Heart left ventricle (tissue), 16 donors: ENCODE data around the gene MYOF. TPM values are rescaled to one million over a fixed set of nuclear protein-coding genes. Genes with fewer than 3 reads are reported as not detected.
A peak's percentile ranks its signal among the peaks of the same experiment; 100 is the strongest.

ENCODE experiments used
- ATAC-seq, 4 donors: fragments of 200-7000 bp; cut with Tn5 transposase; one replicate each; pipeline ENCODE4 v1.9.1; 2020 to 2022; ENCODE audit warnings: moderate library complexity in 4 of 4, mild to moderate bottlenecking in 3 of 4, moderate number of reproducible peaks in 1 of 4
- DNase-seq, 5 donors: peaks; one replicate each; pipeline ENCODE4 v3.0.0-alpha.2; 2020
- H3K27ac ChIP-seq, 12 donors: fragments of 200-600 bp; sonication (generic) in 4 of 12; one replicate each; pipeline versions ENCODE4 v1.5.0 to v1.8.0; 2016 to 2022; ENCODE audit warnings: mild to moderate bottlenecking in 2 of 12
- H3K27me3 ChIP-seq, 9 donors: fragments of 200-600 bp; sonication (generic) in 2 of 9; one replicate each; pipeline versions ENCODE4 v1.5.1 to v1.8.0; 2016 to 2022; ENCODE audit warnings: mild to moderate bottlenecking in 3 of 9
- H3K36me3 ChIP-seq, 9 donors: fragments of 200-600 bp; sonication (generic) in 2 of 9; one replicate each; pipeline versions ENCODE4 v1.5.0 to v1.8.0; 2018 to 2022; ENCODE audit warnings: mild to moderate bottlenecking in 2 of 9
- H3K4me1 ChIP-seq, 12 donors: fragments of 200-600 bp; sonication (generic) in 4 of 12; one replicate each; pipeline versions ENCODE4 v1.5.0 to v1.8.0; 2016 to 2022; ENCODE audit warnings: mild to moderate bottlenecking in 3 of 12
- H3K4me3 ChIP-seq, 12 donors: fragments of 200-600 bp; sonication (generic) in 4 of 12; one replicate each; pipeline versions ENCODE4 v1.5.0 to v1.8.0; 2017 to 2022; ENCODE audit warnings: mild to moderate bottlenecking in 9 of 12, moderate library complexity in 4 of 12
- H3K9me3 ChIP-seq, 12 donors: fragments of 200-600 bp; sonication (generic) in 4 of 12; one replicate each; pipeline versions ENCODE4 v1.5.0 to v1.8.0; 2016 to 2022; ENCODE audit warnings: mild to moderate bottlenecking in 1 of 12
- POLR2A ChIP-seq, 2 donors: fragments of 450-650 bp; IDR thresholded peaks; one replicate each; pipeline ENCODE4 v1.6.1; 2017; ENCODE audit warnings: antibody characterized with exemption in 2 of 2, mild to moderate bottlenecking in 2 of 2, moderate library complexity in 2 of 2
- WGBS, 4 donors: extraction: QIAGEN DNeasy Blood & Tissue Kit in 2 of 4; methylation state at CpG; one replicate each; pipeline versions ENCODE4 v1.1.5 to v1.1.7; 2013 to 2018; 5-methylcytosine and 5-hydroxymethylcytosine counted together
- intact Hi-C, 10 donors: fragments of 100-400 bp; cut with DNase I; formaldehyde crosslinking; loops; one replicate each; pipeline versions ENCODE4 v1.11.1 to v1.14.2; 2022
- polyA plus RNA-seq, 2 donors: library from polyadenylated mRNA; stranded (reverse); fragments of 200-250 nt; gene quantifications; one replicate each; pipeline ENCODE4 v1.2.3, GENCODE V29; 2013
- total RNA-seq, 9 donors: library from RNA; depleted of rRNA in 2 of 9; stranded (reverse); fragments of >200 nt in 2 of 9; fragmentation: NEBNext Ultra II Directional in 3 of 9; extraction: Animal tissue kit (Norgen Biotek cat#: 25700) in 3 of 9; gene quantifications; one replicate each; pipeline versions ENCODE4 v1.1.0 to v1.2.4, GENCODE V29; 2016 to 2023
- TF ChIP-seq, protein P1 (sequence below), 12 donors: fragments of 200-600 bp; sonication (generic) in 4 of 12; IDR thresholded peaks; one replicate each; pipeline versions ENCODE4 v1.5.0 to v1.8.0; 2018 to 2022; ENCODE audit warnings: antibody characterized with exemption in 12 of 12, mild to moderate bottlenecking in 5 of 12
- donor health status: ischemic (EF 13 %, LVEDD 7.1; RV severe dilation, severe dysfunction).
- donor health status: healthy with polysubstance abuse.
- donor health status: DM: no; HTN: yes; CAD: no.
- donor health status: DM: no; HTN: no; CAD: no.
- donor health status: ischemic (EF 25% LVEDD 6.9; RV normal size, moderate dysfunction).
- donor health status: ischemic (EF 25% LVEDD 5.7; RV mildly dilated, moderate dysfunction).
- donor health status: healthy.
- donor health status: DM: yes; HTN: yes; CAD: no.
- donor health status: ischemic (EF 35%, LVEDD 5.7; RV mildly dilated, moderate dysfunction).
- donor health status: nonischemic (EF 11% LVEDD 7.7; RV severe dilation, severe dysfunction).
- donor health status: DM: yes; HTN: yes; CAD: no.
- donor health status: PGD.
- donor health status: ischemic (EF 29% LVEDD 5.4; RV normal size, mild dysfunction).
- donor health status: nonischemic (EF 23%, LVEDD 6.1; RV moderate dilation, normal function).

MYOF gene
- total and polyA plus RNA-seq, 11 donors, result 13.2 to 64.5 (median 21.6) TPM

DNA sequence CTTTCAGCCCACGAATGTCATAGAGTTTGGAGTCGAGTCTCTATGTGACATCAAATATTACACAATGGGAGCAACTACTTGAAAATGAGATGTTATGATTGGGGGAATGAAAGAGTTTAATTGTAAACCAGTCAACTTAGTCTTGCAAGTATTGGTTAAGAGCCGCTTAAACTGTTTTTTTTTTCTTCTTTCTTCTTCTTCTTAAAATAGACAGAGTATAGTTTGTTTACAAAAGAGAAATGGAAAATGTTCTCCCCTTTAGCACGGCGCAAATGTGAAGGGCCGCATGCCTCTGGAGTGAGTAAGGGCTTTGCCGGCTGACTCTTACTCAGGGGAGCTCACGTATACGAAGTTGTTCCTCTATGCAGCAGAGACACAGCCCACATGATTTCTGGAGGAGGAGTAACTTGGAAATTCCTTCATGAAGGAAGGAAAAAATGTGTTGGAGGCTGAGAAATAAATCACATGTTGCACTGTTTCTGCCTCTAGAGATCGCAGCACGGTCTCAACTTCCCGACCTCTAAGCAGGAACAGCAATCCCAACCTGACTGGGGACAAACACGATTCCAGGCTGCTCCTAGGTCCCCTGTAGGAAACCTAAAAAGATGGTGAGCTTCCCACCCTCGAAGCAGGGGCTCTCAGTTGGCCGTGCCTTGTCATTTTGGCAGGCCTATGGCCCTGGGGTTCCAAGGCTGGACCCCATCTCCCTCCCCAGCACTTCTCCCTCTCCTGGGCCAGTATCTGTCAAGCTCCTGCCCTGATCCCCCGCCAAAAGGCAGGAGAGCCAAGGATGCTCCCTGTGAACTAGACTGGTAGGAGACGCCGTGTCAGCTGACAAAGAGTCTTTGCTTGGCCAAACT, 44.8 kb downstream of the MYOF start:
- Histone ChIP-seq H3K27me3 (no peaks in the 10 kb centered on the region), H3K36me3 (no peaks in the 10 kb centered on the region), H3K4me1 (peaks cover 0 to 85% (median 48%) of the 10 kb centered on the region in 12 donors), H3K4me3 (peak overlapping the region in 8 of 12 donors; percentile 3 to 36 (median 30)), H3K27ac (peak overlapping the region; percentile 82 to 99 (median 98)), H3K9me3 (no peaks in the 10 kb centered on the region)
- no peak for TF ChIP-seq POLR2A (IDR thresholded peaks at IDR 0.05)
- TF ChIP-seq, protein P1, sequence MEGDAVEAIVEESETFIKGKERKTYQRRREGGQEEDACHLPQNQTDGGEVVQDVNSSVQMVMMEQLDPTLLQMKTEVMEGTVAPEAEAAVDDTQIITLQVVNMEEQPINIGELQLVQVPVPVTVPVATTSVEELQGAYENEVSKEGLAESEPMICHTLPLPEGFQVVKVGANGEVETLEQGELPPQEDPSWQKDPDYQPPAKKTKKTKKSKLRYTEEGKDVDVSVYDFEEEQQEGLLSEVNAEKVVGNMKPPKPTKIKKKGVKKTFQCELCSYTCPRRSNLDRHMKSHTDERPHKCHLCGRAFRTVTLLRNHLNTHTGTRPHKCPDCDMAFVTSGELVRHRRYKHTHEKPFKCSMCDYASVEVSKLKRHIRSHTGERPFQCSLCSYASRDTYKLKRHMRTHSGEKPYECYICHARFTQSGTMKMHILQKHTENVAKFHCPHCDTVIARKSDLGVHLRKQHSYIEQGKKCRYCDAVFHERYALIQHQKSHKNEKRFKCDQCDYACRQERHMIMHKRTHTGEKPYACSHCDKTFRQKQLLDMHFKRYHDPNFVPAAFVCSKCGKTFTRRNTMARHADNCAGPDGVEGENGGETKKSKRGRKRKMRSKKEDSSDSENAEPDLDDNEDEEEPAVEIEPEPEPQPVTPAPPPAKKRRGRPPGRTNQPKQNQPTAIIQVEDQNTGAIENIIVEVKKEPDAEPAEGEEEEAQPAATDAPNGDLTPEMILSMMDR (IDR thresholded peaks at IDR 0.05), result no peak
- WGBS, 4 donors, result 24 to 28% (median 25%) methylated on average over 18 of the region's 18 CpGs
- DNase-seq (peak in 4 of 5 donors; percentile 83 to 87 (median 85)), ATAC-seq (peak; percentile 95 to 96 (median 96))
- intact Hi-C loops, result loop anchor here in 5 of 10 donors (5.0 kb wide), 2 partner anchors 45 kb away; partner anchors contain the start of gene MYOF (in 5 of the 5)

DNA sequence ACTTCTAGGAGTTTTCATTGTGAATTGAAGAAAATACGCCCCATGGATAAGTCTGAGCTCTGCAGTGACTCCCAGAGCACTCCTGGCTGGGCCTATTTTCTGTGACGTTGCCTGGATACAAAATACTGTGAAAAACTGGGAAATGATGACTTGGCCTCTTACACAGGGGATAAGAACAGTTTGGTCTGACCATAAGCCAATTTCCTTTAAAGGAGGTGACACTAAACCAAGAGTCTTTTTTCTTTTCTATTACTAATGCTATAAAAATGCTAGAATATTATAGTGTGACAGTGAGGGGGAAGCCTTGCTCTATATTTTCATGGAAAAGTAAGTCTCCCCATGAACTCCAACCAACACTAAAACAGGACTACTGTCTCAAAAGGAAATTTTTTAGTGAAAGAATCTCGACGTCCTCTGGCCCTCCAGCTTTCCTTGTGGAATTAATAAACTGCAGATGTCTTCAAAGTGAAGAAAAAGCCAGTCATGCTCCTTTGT, 45.5 kb downstream of the MYOF start:
- DNase-seq (peak in 3 of 5 donors; percentile 56 to 64 (median 62)), ATAC-seq (peak; percentile 68 to 77 (median 72))
- H3K27me3 ChIP-seq, result no peaks in the 10 kb centered on the region
- 25 to 50% (median 40%) methylated on average over 4 of the region's 4 CpGs for WGBS, 4 donors
- no peaks in the 10 kb centered on the region for H3K36me3 ChIP-seq
- H3K4me1 ChIP-seq, result peaks cover 0 to 88% (median 48%) of the 10 kb centered on the region in 12 donors
- TF ChIP-seq POLR2A (IDR thresholded peaks at IDR 0.05), result peak in 1 of 2 donors; percentile 48
- TF ChIP-seq, protein P1 (IDR thresholded peaks at IDR 0.05), result no peak
- peak overlapping the region; percentile 82 to 99 (median 98) for H3K27ac ChIP-seq
- intact Hi-C loops, result loop anchor here in 5 of 10 donors (5.0 kb wide), 2 partner anchors 44 to 46 kb away; partner anchors contain the start of gene MYOF (in 5 of the 5)
- no peaks in the 10 kb centered on the region for H3K9me3 ChIP-seq
- H3K4me3 ChIP-seq, result peak overlapping the region in 7 of 12 donors; percentile 11 to 36 (median 26)

DNA sequence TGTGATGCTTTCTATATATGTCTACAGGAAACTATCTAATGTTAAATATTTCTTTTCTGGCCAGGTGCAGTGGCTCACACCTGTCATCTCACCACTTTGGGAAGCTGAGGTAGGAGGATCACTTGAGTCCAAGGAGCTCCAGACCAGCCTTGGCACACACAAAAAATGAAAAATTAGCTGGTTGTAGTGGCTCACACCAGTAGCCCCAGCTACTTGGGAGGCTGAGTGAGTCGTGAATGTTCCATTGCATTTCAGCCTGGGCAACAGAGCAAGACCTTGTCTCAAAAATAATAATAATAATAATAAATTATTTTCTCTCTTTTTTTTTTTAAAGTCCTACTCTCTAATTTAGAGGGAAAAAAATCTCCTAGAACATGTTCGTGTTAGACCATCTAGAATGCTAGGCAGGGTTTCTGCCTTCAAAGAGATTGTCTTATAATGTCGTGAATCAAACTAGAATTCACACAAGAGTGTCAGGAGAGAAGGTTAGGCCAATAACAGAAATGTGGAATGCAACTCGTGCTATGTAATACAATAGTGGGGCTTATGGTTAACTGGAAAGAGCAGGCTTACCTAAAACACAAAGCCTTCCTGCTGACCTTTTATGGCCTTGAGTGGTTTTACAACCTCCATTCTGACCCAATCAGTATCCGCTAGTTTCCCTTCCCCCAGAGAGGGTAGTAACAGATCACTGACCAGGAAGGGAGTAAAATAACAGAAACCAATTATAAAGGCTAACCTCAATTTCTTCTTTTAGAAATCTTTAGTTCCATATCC, 46.3 kb downstream of the MYOF start:
- intact Hi-C loops, result loop anchor here in 5 of 10 donors (5.0 kb wide), 2 partner anchors 44 to 46 kb away; partner anchors contain the start of gene MYOF (in 5 of the 5)
- Histone ChIP-seq H3K4me1 (peaks cover 0 to 90% (median 47%) of the 10 kb centered on the region in 12 donors), H3K4me3 (peak overlapping the region in 1 of 12 donors; percentile 0), H3K9me3 (no peaks in the 10 kb centered on the region), H3K27ac (peak overlapping the region; percentile 82 to 99 (median 98)), H3K36me3 (peaks cover 0 to 5% (median 0%) of the 10 kb centered on the region in 9 donors), H3K27me3 (no peaks in the 10 kb centered on the region)
- TF ChIP-seq, protein P1 (IDR thresholded peaks at IDR 0.05), result no peak
- WGBS, 4 donors, result 69 to 79% (median 75%) methylated on average over 5 of the region's 5 CpGs
- peak in 1 of 4 donors; percentile 23 for ATAC-seq
- no peak for DNase-seq
